Cardiac muscle cell (in vitro differentiated cells and primary cell): ENCODE data around the gene TMEM132D. TPM values are rescaled to one million over a fixed set of nuclear protein-coding genes. Genes with fewer than 3 reads are reported as not detected.

Experiments used
- DNase-seq, 2 donors: peaks; one replicate each; pipeline versions ENCODE4 v3.0.0 to v3.0.0-alpha.2; 2010 to 2017; ENCODE audit warnings: low read depth in 1 of 2, low spot score in 1 of 2
- H3K27ac ChIP-seq: fragments of 200-600 bp; sonication (generic); 2 replicates; pipeline ENCODE4 v1.5.1; 2016
- H3K27me3 ChIP-seq: fragments of 200-600 bp; sonication (generic); 2 replicates; pipeline ENCODE4 v1.6.0; 2016; ENCODE audit warnings: control low read depth
- H3K36me3 ChIP-seq: fragments of 200-600 bp; sonication (generic); 2 replicates; pipeline ENCODE4 v1.5.1; 2016; ENCODE audit warnings: control low read depth
- H3K4me1 ChIP-seq: fragments of 200-600 bp; sonication (generic); 2 replicates; pipeline ENCODE4 v1.8.1; 2017; ENCODE audit warnings: low read depth, mild to moderate bottlenecking, mixed run types
- H3K4me3 ChIP-seq: fragments of 200-600 bp; sonication (generic); 2 replicates; pipeline ENCODE4 v1.5.1; 2016; ENCODE audit warnings: mild to moderate bottlenecking
- H3K9me3 ChIP-seq: fragments of 200-600 bp; sonication (generic); 2 replicates; pipeline ENCODE4 v1.5.1; 2017; ENCODE audit warnings: low read depth, mild to moderate bottlenecking, control low read depth
- CTCF ChIP-seq: IDR thresholded peaks from 2 replicates; pipeline ENCODE4 v1.5.1; 2012; ENCODE audit warnings: low read depth, mild to moderate bottlenecking, low read length
- polyA plus RNA-seq: library from polyadenylated mRNA; unstranded; fragments of >200 nt; fragmentation: Nextera tagmentation; extraction: Ambion mirVana; gene quantifications from 2 replicates; pipeline ENCODE4 v1.2.1, GENCODE V29; 2016
- total RNA-seq: library from RNA; depleted of rRNA; stranded (reverse); fragments of >200 nt; gene quantifications from 2 replicates; pipeline ENCODE4 v1.2.3, GENCODE V29; 2016

Gene TMEM132D
- total and polyA plus RNA-seq, 2 experiments from 2014 or later = 0.03 TPM; not detected in 1

GRCh38 chr12:129723260-129723659 is 180.6 kb downstream of the TMEM132D start:
- DNase-seq = no peak
- no peaks in the 10 kb centered on the region for H3K36me3 ChIP-seq
- no peaks in the 10 kb centered on the region for H3K9me3 ChIP-seq
- H3K27ac ChIP-seq = no peak overlapping the region
- no peaks in the 10 kb centered on the region for H3K4me1 ChIP-seq
- TF ChIP-seq CTCF = no peak
- no peak overlapping the region for H3K4me3 ChIP-seq
- H3K27me3 ChIP-seq = no peaks in the 10 kb centered on the region

GRCh38 chr12:129720618-129721017 is 183.2 kb downstream of the TMEM132D start:
- Histone ChIP-seq H3K27ac (no peak overlapping the region), H3K36me3 (no peaks in the 10 kb centered on the region), H3K9me3 (no peaks in the 10 kb centered on the region), H3K4me1 (no peaks in the 10 kb centered on the region), H3K4me3 (no peak overlapping the region), H3K27me3 (no peaks in the 10 kb centered on the region)
- TF ChIP-seq CTCF = no peak
- DNase-seq = no peak

- Histone ChIP-seq H3K4me3 (no peak overlapping the region), H3K27ac (no peak overlapping the region), H3K27me3 (no peaks in the 10 kb centered on the region), H3K9me3 (no peaks in the 10 kb centered on the region), H3K4me1 (no peaks in the 10 kb centered on the region), H3K36me3 (no peaks in the 10 kb centered on the region)
- no peak for DNase-seq
- TF ChIP-seq CTCF = no peak
These were observed 184.4 kb downstream of the TMEM132D start for GRCh38 chr12:129719416-129719815.

- Histone ChIP-seq H3K4me3 (no peak overlapping the region), H3K27me3 (no peaks in the 10 kb centered on the region), H3K9me3 (no peaks in the 10 kb centered on the region), H3K4me1 (no peaks in the 10 kb centered on the region), H3K27ac (no peak overlapping the region), H3K36me3 (no peaks in the 10 kb centered on the region)
- no peak for DNase-seq
- TF ChIP-seq CTCF = no peak
These were observed 186.4 kb downstream of the TMEM132D start for GRCh38 chr12:129717438-129717837.

- Histone ChIP-seq H3K4me3 (no peak overlapping the region), H3K27ac (no peak overlapping the region), H3K4me1 (no peaks in the 10 kb centered on the region), H3K36me3 (no peaks in the 10 kb centered on the region), H3K9me3 (no peaks in the 10 kb centered on the region), H3K27me3 (no peaks in the 10 kb centered on the region)
- no peak for DNase-seq
- no peak for TF ChIP-seq CTCF
These were observed 187.0 kb downstream of the TMEM132D start for GRCh38 chr12:129716825-129717224.

GRCh38 chr12:129706716-129707115 is 197.1 kb downstream of the TMEM132D start:
- TF ChIP-seq CTCF = no peak
- no peak for DNase-seq

More at GRCh38 chr12:129706716-129707115, 197.1 kb downstream of the TMEM132D start:
- no peaks in the 10 kb centered on the region for H3K9me3 ChIP-seq
- no peak overlapping the region for H3K4me3 ChIP-seq
- H3K36me3 ChIP-seq = no peaks in the 10 kb centered on the region
- H3K4me1 ChIP-seq = no peaks in the 10 kb centered on the region
- H3K27ac ChIP-seq = no peak overlapping the region
- no peaks in the 10 kb centered on the region for H3K27me3 ChIP-seq
